ENCODE data around the gene PHB1.
"Not testable (repeated sequence)": the region's sequence is repeated elsewhere in the genome, so short reads cannot be mapped to it uniquely, and the experiment has no call there.

DNA sequence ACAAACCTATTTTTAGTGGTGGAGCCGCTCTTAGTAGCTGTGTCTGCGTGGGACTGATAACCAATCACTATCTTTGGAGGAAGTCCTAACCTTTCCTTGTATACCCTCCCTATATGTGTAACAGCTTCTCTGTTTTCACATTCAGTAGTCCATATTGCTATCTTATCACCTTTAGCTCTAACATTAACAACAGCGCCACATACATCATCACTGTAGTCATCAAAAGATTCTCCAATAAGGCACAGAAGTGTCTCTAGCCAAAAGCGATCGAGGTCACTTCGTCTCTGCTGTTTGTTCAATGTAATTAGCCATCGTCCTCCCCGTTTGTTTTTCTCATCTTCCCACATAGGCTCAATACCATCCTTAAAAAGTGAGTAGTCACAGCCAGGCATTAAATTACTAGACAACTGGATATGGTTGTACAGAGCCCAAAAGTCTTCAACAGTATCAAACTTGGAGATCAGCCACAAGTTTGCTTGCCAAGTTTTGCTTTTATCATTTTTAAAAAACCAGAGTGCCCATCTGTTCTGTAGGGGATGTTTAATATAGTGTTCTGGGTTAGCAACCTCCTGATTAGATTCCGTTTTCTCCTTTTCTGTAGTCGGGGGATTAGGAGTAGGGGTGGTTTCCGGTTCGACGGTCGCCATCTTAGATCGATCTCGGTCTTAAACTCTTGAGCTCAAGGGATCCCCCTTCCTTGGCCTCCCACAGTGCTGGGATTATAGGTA, 9.8 kb upstream of the PHB1 start:
- TF ChIP-seq, protein P1, sequence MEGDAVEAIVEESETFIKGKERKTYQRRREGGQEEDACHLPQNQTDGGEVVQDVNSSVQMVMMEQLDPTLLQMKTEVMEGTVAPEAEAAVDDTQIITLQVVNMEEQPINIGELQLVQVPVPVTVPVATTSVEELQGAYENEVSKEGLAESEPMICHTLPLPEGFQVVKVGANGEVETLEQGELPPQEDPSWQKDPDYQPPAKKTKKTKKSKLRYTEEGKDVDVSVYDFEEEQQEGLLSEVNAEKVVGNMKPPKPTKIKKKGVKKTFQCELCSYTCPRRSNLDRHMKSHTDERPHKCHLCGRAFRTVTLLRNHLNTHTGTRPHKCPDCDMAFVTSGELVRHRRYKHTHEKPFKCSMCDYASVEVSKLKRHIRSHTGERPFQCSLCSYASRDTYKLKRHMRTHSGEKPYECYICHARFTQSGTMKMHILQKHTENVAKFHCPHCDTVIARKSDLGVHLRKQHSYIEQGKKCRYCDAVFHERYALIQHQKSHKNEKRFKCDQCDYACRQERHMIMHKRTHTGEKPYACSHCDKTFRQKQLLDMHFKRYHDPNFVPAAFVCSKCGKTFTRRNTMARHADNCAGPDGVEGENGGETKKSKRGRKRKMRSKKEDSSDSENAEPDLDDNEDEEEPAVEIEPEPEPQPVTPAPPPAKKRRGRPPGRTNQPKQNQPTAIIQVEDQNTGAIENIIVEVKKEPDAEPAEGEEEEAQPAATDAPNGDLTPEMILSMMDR (IDR thresholded peaks at IDR 0.05), result not testable (repeated sequence)
- not testable (repeated sequence) for TF ChIP-seq EP300, POLR2A (IDR thresholded peaks at IDR 0.05)

Measured in tibial nerve (tissue), 4 donors.